ENCODE results near the gene KIF21A. TPM values are rescaled to one million over a fixed set of nuclear protein-coding genes. Genes with fewer than 3 reads are reported as not detected.

The KIF21A gene
- 1.3 TPM for total RNA-seq

- H3K27ac ChIP-seq: peak within 1 kb of the TSS; percentile 77 to 80
- TF ChIP-seq CTCF (IDR thresholded peaks at IDR 0.05): peak; percentile 41 to 89 (median 52)
- intact Hi-C loops (cut with DNase I): loop anchor here (2.0 to 5.0 kb wide), 5 partner anchors 179 to 1126 kb away; partner anchors contain the start of genes ALG10B, CPNE8 and SLC2A13
- no peaks in the 10 kb centered on the region for H3K9me3 ChIP-seq
- no peaks in the 10 kb centered on the region for H3K4me1 ChIP-seq
- no peaks in the 10 kb centered on the region for H3K27me3 ChIP-seq
- peak within 1 kb of the TSS; percentile 88 to 90 for H3K4me3 ChIP-seq
- no peaks in the 10 kb centered on the region for H3K36me3 ChIP-seq
- peak; percentile 58 to 94 for DNase-seq (ENCODE audit: low spot score in 2 of 2)
Observed at GRCh38 chr12:39443081-39443928, at the start of gene KIF21A. Gene KIF21A, minus strand, starts transcription at chr12:39443120. Its CDS starts 150 bp downstream, at chr12:39442970.

- Histone ChIP-seq H3K4me3 (no peak overlapping the region), H3K4me1 (no peaks in the 10 kb centered on the region), H3K27me3 (no peaks in the 10 kb centered on the region), H3K27ac (no peak overlapping the region), H3K9me3 (no peaks in the 10 kb centered on the region), H3K36me3 (no peaks in the 10 kb centered on the region)
- intact Hi-C loops (cut with DNase I): no loop called here
- no peak for DNase-seq (ENCODE audit: low spot score in 2 of 2)
- TF ChIP-seq CTCF (IDR thresholded peaks at IDR 0.05): no peak
Observed at GRCh38 chr12:39490500-39491282, 47.8 kb upstream of the KIF21A start.

- no peaks in the 10 kb centered on the region for H3K4me1 ChIP-seq
- intact Hi-C loops (cut with DNase I): loop anchor here (10.0 kb wide), 1 partner anchor 1109 kb away; no protein-coding TSS in a partner anchor
- no peaks in the 10 kb centered on the region for H3K9me3 ChIP-seq
- H3K27ac ChIP-seq: no peak overlapping the region
- TF ChIP-seq CTCF (IDR thresholded peaks at IDR 0.05): no peak
- no peak overlapping the region for H3K4me3 ChIP-seq
- H3K36me3 ChIP-seq: no peaks in the 10 kb centered on the region
- no peak for DNase-seq (ENCODE audit: low spot score in 2 of 2)
- no peaks in the 10 kb centered on the region for H3K27me3 ChIP-seq
Observed at GRCh38 chr12:39483597-39483996, 40.7 kb upstream of the KIF21A start.

- no peak for DNase-seq (ENCODE audit: low spot score in 2 of 2)
Observed at GRCh38 chr12:39483042-39483441, 40.1 kb upstream of the KIF21A start.

More at GRCh38 chr12:39483042-39483441, 40.1 kb upstream of the KIF21A start:
- TF ChIP-seq CTCF (IDR thresholded peaks at IDR 0.05): no peak
- intact Hi-C loops (cut with DNase I): loop anchor here (10.0 kb wide), 1 partner anchor 1108 kb away; no protein-coding TSS in a partner anchor
- no peaks in the 10 kb centered on the region for H3K9me3 ChIP-seq
- H3K4me1 ChIP-seq: no peaks in the 10 kb centered on the region
- H3K27me3 ChIP-seq: no peaks in the 10 kb centered on the region
- H3K4me3 ChIP-seq: no peak overlapping the region
- no peaks in the 10 kb centered on the region for H3K36me3 ChIP-seq
- H3K27ac ChIP-seq: no peak overlapping the region

Data from ascending aorta (tissue), 2 donors.